Measurements from ENCODE around the gene NXT1. TPM values are rescaled to one million over a fixed set of nuclear protein-coding genes. Genes with fewer than 3 reads are reported as not detected.

NXT1 gene
- polyA plus RNA-seq, 1 donor from 2014 or later = 46.3 TPM

DNA sequence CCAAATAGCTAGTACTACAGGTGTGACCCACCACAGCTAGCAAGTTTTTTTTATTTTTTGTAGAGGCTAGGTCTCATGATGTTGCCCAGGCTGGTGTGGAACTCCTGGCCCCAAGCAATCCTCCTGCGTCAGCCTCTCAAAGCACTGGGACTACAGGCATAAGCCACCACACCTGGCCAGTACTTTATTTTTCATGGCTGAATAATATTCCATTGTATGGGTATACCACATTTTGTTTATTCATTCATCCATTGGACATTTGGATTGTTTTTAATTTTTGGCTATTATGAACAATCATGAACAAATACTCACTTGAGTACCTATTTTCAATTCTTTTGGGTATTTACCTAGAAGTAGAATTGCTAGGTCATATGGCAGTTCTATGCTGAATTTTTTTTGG, 7.0 kb upstream of the NXT1 start:
- Histone ChIP-seq H3K9me2 (ENCODE audit: insufficient read depth, low read length) (no peaks in the 10 kb centered on the region), H3K4me3 (ENCODE audit: low read length) (no peak overlapping the region), H3K9ac (ENCODE audit: low read length) (no peak overlapping the region), H3K9me3 (ENCODE audit: low read length) (no peaks in the 10 kb centered on the region), H3K79me2 (replicated peaks; ENCODE audit: insufficient read depth, low read length) (no peaks in the 10 kb centered on the region), H3K27me3 (ENCODE audit: insufficient read depth, low read depth, low read length) (no peaks in the 10 kb centered on the region), H3F3A (ENCODE audit: insufficient read depth, low read length, poor library complexity, severe bottlenecking) (no peaks in the 10 kb centered on the region), H2AFZ (ENCODE audit: low read depth, low read length) (no peak overlapping the region), H3K4me2 (ENCODE audit: low read length) (no peak overlapping the region), H3K36me3 (ENCODE audit: insufficient read depth, low read length) (no peaks in the 10 kb centered on the region), H3K27ac (ENCODE audit: low read length) (no peak overlapping the region), H4K20me1 (ENCODE audit: insufficient read depth) (no peaks in the 10 kb centered on the region)
- no peak for TF ChIP-seq RAD21 (conservative IDR thresholded peaks at IDR 0.05)
- no peak for TF ChIP-seq POLR2AphosphoS5 (IDR thresholded peaks at IDR 0.05)
- no peak for TF ChIP-seq EZH2 (IDR thresholded peaks at IDR 0.05; ENCODE audit: borderline replicate concordance, insufficient read depth, low read length, poor library complexity, severe bottlenecking)
- TF ChIP-seq TAF1 (IDR thresholded peaks at IDR 0.05; ENCODE audit: low read depth) = no peak
- no peak for TF ChIP-seq SMC3 (conservative IDR thresholded peaks at IDR 0.05; ENCODE audit: poor library complexity)
- no peak for TF ChIP-seq CTCF (IDR thresholded peaks at IDR 0.05; ENCODE audit: poor library complexity, severe bottlenecking)
- TF ChIP-seq, protein P1, sequence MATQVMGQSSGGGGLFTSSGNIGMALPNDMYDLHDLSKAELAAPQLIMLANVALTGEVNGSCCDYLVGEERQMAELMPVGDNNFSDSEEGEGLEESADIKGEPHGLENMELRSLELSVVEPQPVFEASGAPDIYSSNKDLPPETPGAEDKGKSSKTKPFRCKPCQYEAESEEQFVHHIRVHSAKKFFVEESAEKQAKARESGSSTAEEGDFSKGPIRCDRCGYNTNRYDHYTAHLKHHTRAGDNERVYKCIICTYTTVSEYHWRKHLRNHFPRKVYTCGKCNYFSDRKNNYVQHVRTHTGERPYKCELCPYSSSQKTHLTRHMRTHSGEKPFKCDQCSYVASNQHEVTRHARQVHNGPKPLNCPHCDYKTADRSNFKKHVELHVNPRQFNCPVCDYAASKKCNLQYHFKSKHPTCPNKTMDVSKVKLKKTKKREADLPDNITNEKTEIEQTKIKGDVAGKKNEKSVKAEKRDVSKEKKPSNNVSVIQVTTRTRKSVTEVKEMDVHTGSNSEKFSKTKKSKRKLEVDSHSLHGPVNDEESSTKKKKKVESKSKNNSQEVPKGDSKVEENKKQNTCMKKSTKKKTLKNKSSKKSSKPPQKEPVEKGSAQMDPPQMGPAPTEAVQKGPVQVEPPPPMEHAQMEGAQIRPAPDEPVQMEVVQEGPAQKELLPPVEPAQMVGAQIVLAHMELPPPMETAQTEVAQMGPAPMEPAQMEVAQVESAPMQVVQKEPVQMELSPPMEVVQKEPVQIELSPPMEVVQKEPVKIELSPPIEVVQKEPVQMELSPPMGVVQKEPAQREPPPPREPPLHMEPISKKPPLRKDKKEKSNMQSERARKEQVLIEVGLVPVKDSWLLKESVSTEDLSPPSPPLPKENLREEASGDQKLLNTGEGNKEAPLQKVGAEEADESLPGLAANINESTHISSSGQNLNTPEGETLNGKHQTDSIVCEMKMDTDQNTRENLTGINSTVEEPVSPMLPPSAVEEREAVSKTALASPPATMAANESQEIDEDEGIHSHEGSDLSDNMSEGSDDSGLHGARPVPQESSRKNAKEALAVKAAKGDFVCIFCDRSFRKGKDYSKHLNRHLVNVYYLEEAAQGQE (IDR thresholded peaks at IDR 0.05; ENCODE audit: borderline replicate concordance) = no peak
- no peak for TF ChIP-seq MXI1 (conservative IDR thresholded peaks at IDR 0.05; ENCODE audit: poor library complexity, severe bottlenecking)
- no peak for TF ChIP-seq EP300 (conservative IDR thresholded peaks at IDR 0.05; ENCODE audit: poor library complexity, severe bottlenecking)

DNA sequence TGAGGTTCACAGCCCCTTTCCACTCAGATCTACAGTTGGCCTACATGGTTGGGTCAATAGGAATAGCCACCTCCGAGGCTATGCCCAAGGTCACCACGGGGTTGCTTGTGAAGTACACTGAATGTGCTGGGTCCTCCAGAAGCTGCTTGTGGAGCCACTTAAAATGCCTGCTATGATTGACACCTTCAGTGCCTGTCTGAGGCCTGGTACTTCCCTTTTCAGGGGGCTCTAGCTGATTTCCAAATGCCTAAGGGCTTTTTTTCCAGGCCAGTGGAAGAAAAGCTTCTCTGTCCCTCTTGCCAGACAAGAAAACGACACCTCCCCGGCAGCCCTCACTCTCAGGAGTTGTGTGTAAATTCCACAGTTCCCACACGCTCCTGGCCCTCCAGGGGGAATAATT, 6.3 kb upstream of the NXT1 start:
- Histone ChIP-seq H3K4me2 (ENCODE audit: low read length) (no peak overlapping the region), H3K27ac (ENCODE audit: low read length) (no peak overlapping the region), H3K79me2 (replicated peaks; ENCODE audit: insufficient read depth, low read length) (no peaks in the 10 kb centered on the region), H3K27me3 (ENCODE audit: insufficient read depth, low read depth, low read length) (no peaks in the 10 kb centered on the region), H3K9ac (ENCODE audit: low read length) (no peak overlapping the region), H3K9me3 (ENCODE audit: low read length) (no peaks in the 10 kb centered on the region), H3K36me3 (ENCODE audit: insufficient read depth, low read length) (no peaks in the 10 kb centered on the region), H4K20me1 (ENCODE audit: insufficient read depth) (no peaks in the 10 kb centered on the region), H3F3A (ENCODE audit: insufficient read depth, low read length, poor library complexity, severe bottlenecking) (no peaks in the 10 kb centered on the region), H2AFZ (ENCODE audit: low read depth, low read length) (no peak overlapping the region), H3K4me3 (ENCODE audit: low read length) (no peak overlapping the region), H3K9me2 (ENCODE audit: insufficient read depth, low read length) (no peaks in the 10 kb centered on the region)
- TF ChIP-seq, protein P1 (IDR thresholded peaks at IDR 0.05; ENCODE audit: borderline replicate concordance) = no peak
- TF ChIP-seq SMC3 (conservative IDR thresholded peaks at IDR 0.05; ENCODE audit: poor library complexity) (no peak), CTCF (IDR thresholded peaks at IDR 0.05; ENCODE audit: poor library complexity, severe bottlenecking) (no peak), TAF1 (IDR thresholded peaks at IDR 0.05; ENCODE audit: low read depth) (no peak), RAD21 (conservative IDR thresholded peaks at IDR 0.05) (no peak), EZH2 (IDR thresholded peaks at IDR 0.05; ENCODE audit: borderline replicate concordance, insufficient read depth, low read length, poor library complexity, severe bottlenecking) (no peak)
